ENCODE measurements around the gene CLEC2A.

CLEC2A gene

GRCh38 chr12:9908350-9908749 is 23.8 kb downstream of the CLEC2A start:
- H3K36me3 ChIP-seq: peaks cover 0 to 16% (median 0%) of the 10 kb centered on the region in 11 experiments; a peak in 5 of 22 replicates
- H3K4me3 ChIP-seq: no peak overlapping the region
- TF ChIP-seq Cebpa-rat (IDR thresholded peaks at IDR 0.05): no peak
- H3K4me1 ChIP-seq: no peaks in the 10 kb centered on the region
- no peak overlapping the region for H3K4me2 ChIP-seq
- no peaks in the 10 kb centered on the region for H4K20me1 ChIP-seq
- peaks cover 47 to 89% (median 58%) of the 10 kb centered on the region in 11 experiments for H3K9me3 ChIP-seq (replicated peaks in 1 of 11)
- H3K27me3 ChIP-seq: no peaks in the 10 kb centered on the region
- no peak overlapping the region for H3K9ac ChIP-seq
- H3K27ac ChIP-seq: no peak overlapping the region

GRCh38 chr12:9907769-9908168 is 24.4 kb downstream of the CLEC2A start:
- Histone ChIP-seq H3K4me2 (no peak overlapping the region), H3K36me3 (peaks cover 0 to 18% (median 0%) of the 10 kb centered on the region in 11 experiments; a peak in 5 of 22 replicates), H3K27ac (no peak overlapping the region), H3K9me3 (replicated peaks in 1 of 11) (peaks cover 52 to 89% (median 64%) of the 10 kb centered on the region in 11 experiments), H3K9ac (no peak overlapping the region), H3K27me3 (no peaks in the 10 kb centered on the region), H3K4me1 (no peaks in the 10 kb centered on the region), H4K20me1 (no peaks in the 10 kb centered on the region), H3K4me3 (no peak overlapping the region)
- no peak for TF ChIP-seq Cebpa-rat (IDR thresholded peaks at IDR 0.05)

- no peak overlapping the region for H3K4me2 ChIP-seq
- no peak for TF ChIP-seq Cebpa-rat (IDR thresholded peaks at IDR 0.05)
- no peaks in the 10 kb centered on the region for H3K27me3 ChIP-seq
- peaks cover 0 to 22% (median 0%) of the 10 kb centered on the region in 11 experiments; a peak in 5 of 22 replicates for H3K36me3 ChIP-seq
- H3K9ac ChIP-seq: no peak overlapping the region
- H3K9me3 ChIP-seq (replicated peaks in 1 of 11): peaks cover 52 to 89% (median 64%) of the 10 kb centered on the region in 11 experiments
- H3K4me1 ChIP-seq: no peaks in the 10 kb centered on the region
- H3K4me3 ChIP-seq: no peak overlapping the region
- H4K20me1 ChIP-seq: no peaks in the 10 kb centered on the region
- no peak overlapping the region for H3K27ac ChIP-seq
Observed at GRCh38 chr12:9906873-9907272, 25.3 kb downstream of the CLEC2A start.

GRCh38 chr12:9902539-9903228 is 29.5 kb downstream of the CLEC2A start:
- Histone ChIP-seq H3K27me3 (no peaks in the 10 kb centered on the region), H3K4me3 (no peak overlapping the region), H3K36me3 (peaks cover 0 to 9% (median 0%) of the 10 kb centered on the region in 11 experiments; a peak in 1 of 22 replicates), H4K20me1 (no peaks in the 10 kb centered on the region), H3K9me3 (replicated peaks in 1 of 11) (peaks cover 25 to 53% (median 33%) of the 10 kb centered on the region in 11 experiments), H3K9ac (no peak overlapping the region), H3K4me1 (peaks cover 0 to 7% (median 0%) of the 10 kb centered on the region in 10 experiments; a peak in 3 of 20 replicates), H3K4me2 (no peak overlapping the region), H3K27ac (no peak overlapping the region)
- no peak for TF ChIP-seq Cebpa-rat (IDR thresholded peaks at IDR 0.05)

GRCh38 chr12:9900930-9901329 is 31.2 kb downstream of the CLEC2A start:
- H3K9ac ChIP-seq: no peak overlapping the region
- peaks cover 25 to 45% (median 33%) of the 10 kb centered on the region in 11 experiments for H3K9me3 ChIP-seq (replicated peaks in 1 of 11)
- H3K27ac ChIP-seq: no peak overlapping the region
- H3K36me3 ChIP-seq: peaks cover 0 to 9% (median 0%) of the 10 kb centered on the region in 11 experiments; a peak in 1 of 22 replicates
- no peak overlapping the region for H3K4me3 ChIP-seq
- peaks cover 0 to 8% (median 0%) of the 10 kb centered on the region in 10 experiments; a peak in 3 of 20 replicates for H3K4me1 ChIP-seq
- H3K4me2 ChIP-seq: no peak overlapping the region
- no peaks in the 10 kb centered on the region for H4K20me1 ChIP-seq
- no peak for TF ChIP-seq Cebpa-rat (IDR thresholded peaks at IDR 0.05)
- H3K27me3 ChIP-seq: no peaks in the 10 kb centered on the region

- H3K27me3 ChIP-seq: no peaks in the 10 kb centered on the region
- no peak overlapping the region for H3K27ac ChIP-seq
- no peak overlapping the region for H3K9ac ChIP-seq
- H3K36me3 ChIP-seq: peaks cover 0 to 9% (median 0%) of the 10 kb centered on the region in 11 experiments; a peak in 1 of 22 replicates
- no peak for TF ChIP-seq Cebpa-rat (IDR thresholded peaks at IDR 0.05)
- no peaks in the 10 kb centered on the region for H4K20me1 ChIP-seq
- H3K9me3 ChIP-seq (replicated peaks in 1 of 11): peaks cover 23 to 32% (median 26%) of the 10 kb centered on the region in 11 experiments
- no peak overlapping the region for H3K4me3 ChIP-seq
- H3K4me1 ChIP-seq: peaks cover 0 to 8% (median 0%) of the 10 kb centered on the region in 10 experiments; a peak in 3 of 20 replicates
- no peak overlapping the region for H3K4me2 ChIP-seq
Observed at GRCh38 chr12:9899209-9899608, 33.0 kb downstream of the CLEC2A start.

- Histone ChIP-seq H3K36me3 (peaks cover 0 to 5% (median 0%) of the 10 kb centered on the region in 11 experiments; a peak in 1 of 22 replicates), H3K27me3 (no peaks in the 10 kb centered on the region), H3K9me3 (replicated peaks in 1 of 11) (peaks cover 7 to 15% (median 10%) of the 10 kb centered on the region in 11 experiments), H3K4me3 (no peak overlapping the region), H3K4me2 (no peak overlapping the region), H3K9ac (no peak overlapping the region), H4K20me1 (no peaks in the 10 kb centered on the region), H3K27ac (no peak overlapping the region), H3K4me1 (peaks cover 0 to 8% (median 0%) of the 10 kb centered on the region in 10 experiments; a peak in 3 of 20 replicates)
- no peak for TF ChIP-seq Cebpa-rat (IDR thresholded peaks at IDR 0.05)
Observed at GRCh38 chr12:9897535-9897934, 34.6 kb downstream of the CLEC2A start.

GRCh38 chr12:9895215-9895971 is 36.8 kb downstream of the CLEC2A start:
- H4K20me1 ChIP-seq: no peaks in the 10 kb centered on the region
- no peak overlapping the region for H3K27ac ChIP-seq
- no peak for TF ChIP-seq Cebpa-rat (IDR thresholded peaks at IDR 0.05)
- H3K9ac ChIP-seq: no peak overlapping the region
- H3K27me3 ChIP-seq: no peaks in the 10 kb centered on the region
- peaks cover 0 to 8% (median 0%) of the 10 kb centered on the region in 10 experiments; a peak in 3 of 20 replicates for H3K4me1 ChIP-seq
- H3K9me3 ChIP-seq (replicated peaks in 1 of 11): no peaks in the 10 kb centered on the region
- H3K36me3 ChIP-seq: no peaks in the 10 kb centered on the region
- no peak overlapping the region for H3K4me3 ChIP-seq
- no peak overlapping the region for H3K4me2 ChIP-seq

GRCh38 chr12:9888665-9889273 is 43.4 kb downstream of the CLEC2A start:
- Histone ChIP-seq H3K36me3 (no peaks in the 10 kb centered on the region), H4K20me1 (no peaks in the 10 kb centered on the region), H3K27ac (no peak overlapping the region), H3K9ac (no peak overlapping the region), H3K4me1 (no peaks in the 10 kb centered on the region), H3K9me3 (replicated peaks in 1 of 11) (no peaks in the 10 kb centered on the region), H3K27me3 (no peaks in the 10 kb centered on the region), H3K4me2 (no peak overlapping the region), H3K4me3 (no peak overlapping the region)
- no peak for TF ChIP-seq Cebpa-rat (IDR thresholded peaks at IDR 0.05)

Measured in BLaER1 treated with 17β-estradiol and CSF1 and Interleukin-3, amounts not matched to agents 10 nM and 100 nM (cell line).